Umbilical cord (tissue), 2 donors: ENCODE measurements around the gene NR5A1. TPM values are rescaled to one million over a fixed set of nuclear protein-coding genes. Genes with fewer than 3 reads are reported as not detected.

ENCODE experiments used
- DNase-seq: peaks from one replicate; pipeline ENCODE4 v3.0.0-alpha.2; 2015; ENCODE audit warnings: low spot score
- total RNA-seq: library from RNA; depleted of rRNA; stranded (reverse); fragments of >200 nt; gene quantifications from one replicate; pipeline ENCODE4 v1.2.3, GENCODE V29; 2014; ENCODE audit warnings: low replicate concordance; ENCODE audit not compliant: insufficient read depth

The NR5A1 gene
- total RNA-seq, 1 donor from 2014 or later = not detected

GRCh38 chr9:124500028-124500795 lies 7.0 kb downstream of the NR5A1 start:
- DNase-seq = no peak

- no peak for DNase-seq
These were observed 8.0 kb downstream of the NR5A1 start for GRCh38 chr9:124499216-124499615.

GRCh38 chr9:124498499-124499146 lies 8.6 kb downstream of the NR5A1 start:
- no peak for DNase-seq

GRCh38 chr9:124498040-124498439 lies 9.2 kb downstream of the NR5A1 start:
- peak; percentile 25 for DNase-seq

GRCh38 chr9:124497441-124497840 lies 9.8 kb downstream of the NR5A1 start:
- no peak for DNase-seq

GRCh38 chr9:124496463-124496862 lies 10.7 kb downstream of the NR5A1 start:
- DNase-seq = no peak

GRCh38 chr9:124496075-124496449 lies 11.1 kb downstream of the NR5A1 start:
- no peak for DNase-seq

- no peak for DNase-seq
These were observed 11.8 kb downstream of the NR5A1 start for GRCh38 chr9:124495126-124496074.

- DNase-seq = no peak
These were observed 13.3 kb downstream of the NR5A1 start for GRCh38 chr9:124493794-124494479.

- DNase-seq = no peak
These were observed 14.0 kb downstream of the NR5A1 start for GRCh38 chr9:124493218-124493617.

GRCh38 chr9:124492818-124493217 lies 14.4 kb downstream of the NR5A1 start:
- DNase-seq = no peak

GRCh38 chr9:124491049-124491975 lies 15.9 kb downstream of the NR5A1 start:
- no peak for DNase-seq

GRCh38 chr9:124490004-124490403 lies 17.2 kb downstream of the NR5A1 start:
- DNase-seq = no peak

GRCh38 chr9:124489222-124489621 lies 18.0 kb downstream of the NR5A1 start:
- DNase-seq = no peak

- DNase-seq = no peak
These were observed 18.5 kb downstream of the NR5A1 start for GRCh38 chr9:124488641-124489210.

GRCh38 chr9:124487260-124488182 lies 19.7 kb downstream of the NR5A1 start:
- no peak for DNase-seq

- no peak for DNase-seq
These were observed 20.4 kb downstream of the NR5A1 start for GRCh38 chr9:124486778-124487259.

GRCh38 chr9:124485936-124486335 lies 21.3 kb downstream of the NR5A1 start:
- no peak for DNase-seq

GRCh38 chr9:124485201-124485600 lies 22.0 kb downstream of the NR5A1 start:
- no peak for DNase-seq
